IMR-90 (cell line): ENCODE data around the gene CCSER1. TPM values are rescaled to one million over a fixed set of nuclear protein-coding genes. Genes with fewer than 3 reads are reported as not detected.

ENCODE experiments used
- ATAC-seq: fragments of 200-7000 bp; cut with Tn5 transposase; 2 replicates; pipeline ENCODE4 v1.9.1; 2020; ENCODE audit warnings: low read depth, mild to moderate bottlenecking, moderate library complexity
- BruUV-seq: library from RNA; stranded (reverse); fragments of 400-500 nt; replicated peaks from 2 replicates; lab custom pipeline; 2021; lab: Mats Ljungman, UMichigan
- CTCF ChIA-PET: fragments of 300-600 bp; formaldehyde crosslinking; extraction: SDS; loops from one replicate; lab custom pipeline; 2021; ENCODE audit warnings: antibody characterized with exemption; lab: Yijun Ruan, JAX
- POLR2A ChIA-PET: fragments of 300-600 bp; sonication (Branson Sonifier 250); formaldehyde crosslinking; loops from one replicate; lab custom pipeline; 2022; ENCODE audit warnings: antibody characterized with exemption; ENCODE audit not compliant: unreplicated experiment; lab: Charles Lee
- DNase-seq: peaks from one replicate; pipeline ENCODE4 v3.0.0; 2013
- H2AFZ ChIP-seq: replicated peaks from 2 replicates; pipeline ENCODE3; 2013; ENCODE audit warnings: low read length, mild to moderate bottlenecking; ENCODE audit not compliant: poor library complexity
- H2AK5ac ChIP-seq: 2 replicates; pipeline ENCODE4 v1.6.1; 2013; ENCODE audit warnings: low read depth, low read length, inconsistent platforms
- H2AK9ac ChIP-seq: replicated peaks from 2 replicates; pipeline ENCODE3; 2013; ENCODE audit warnings: mild to moderate bottlenecking, low read depth, low read length, moderate library complexity; ENCODE audit not compliant: poor library complexity
- H2BK120ac ChIP-seq: 2 replicates; pipeline ENCODE4 v1.6.1; 2013; ENCODE audit warnings: low read depth, low read length, inconsistent platforms
- H2BK15ac ChIP-seq: 3 replicates; pipeline ENCODE4 v1.6.1; 2013; ENCODE audit warnings: low read depth, low read length, inconsistent platforms
- H2BK20ac ChIP-seq: 2 replicates; pipeline ENCODE4 v1.6.1; 2013; ENCODE audit warnings: low read depth, mild to moderate bottlenecking, inconsistent platforms, low read length, moderate library complexity
- H2BK5ac ChIP-seq: 2 replicates; pipeline ENCODE4 v1.6.1; 2013; ENCODE audit warnings: mild to moderate bottlenecking, low read depth, low read length, inconsistent platforms; ENCODE audit not compliant: poor library complexity, severe bottlenecking
- H3K14ac ChIP-seq: replicated peaks from 2 replicates; pipeline ENCODE4 v1.6.1; 2013; ENCODE audit warnings: low read depth, low read length, inconsistent platforms
- H3K18ac ChIP-seq: 2 replicates; pipeline ENCODE4 v1.6.1; 2013; ENCODE audit warnings: low read depth, low read length, control low read depth
- H3K23ac ChIP-seq: 2 replicates; pipeline ENCODE4 v1.6.1; 2013; ENCODE audit warnings: low read depth, low read length, inconsistent platforms
- H3K27ac ChIP-seq: 2 replicates; pipeline ENCODE4 v1.5.1; 2013; ENCODE audit warnings: mild to moderate bottlenecking, control low read depth, low read length; ENCODE audit not compliant: insufficient read depth
- H3K27me3 ChIP-seq: 2 replicates; pipeline ENCODE4 v1.6.1; 2013; ENCODE audit warnings: low read length; ENCODE audit not compliant: control insufficient read depth, insufficient read depth
- H3K36me3 ChIP-seq: 2 replicates; pipeline ENCODE4 v1.6.1; 2013; ENCODE audit warnings: low read length, mixed read lengths; ENCODE audit not compliant: control insufficient read depth, insufficient read depth
- H3K4ac ChIP-seq: 2 replicates; pipeline ENCODE4 v1.6.1; 2013; ENCODE audit warnings: low read depth, low read length, inconsistent platforms
- H3K4me1 ChIP-seq: 2 replicates; pipeline ENCODE4 v1.6.1; 2013; ENCODE audit warnings: low read length, mixed read lengths; ENCODE audit not compliant: control insufficient read depth, insufficient read depth
- H3K4me2 ChIP-seq: 2 replicates; pipeline ENCODE4 v1.6.1; 2013; ENCODE audit warnings: low read depth, mild to moderate bottlenecking, control low read depth, low read length, moderate library complexity
- H3K4me3 ChIP-seq: 2 replicates; pipeline ENCODE4 v1.5.1; 2013; ENCODE audit warnings: low read depth, mild to moderate bottlenecking, control low read depth, low read length, moderate library complexity; ENCODE audit not compliant: insufficient read depth
- H3K56ac ChIP-seq: 2 replicates; pipeline ENCODE4 v1.6.1; 2013; ENCODE audit warnings: low read length, inconsistent platforms; ENCODE audit not compliant: insufficient read depth; ENCODE audit errors: extremely low read depth
- H3K79me1 ChIP-seq, 2 experiments: 2 replicates each; pipeline ENCODE4 v1.6.1; 2013; ENCODE audit warnings: low read length in 2 of 2, inconsistent platforms in 1 of 2, low read depth in 1 of 2
- H3K9ac ChIP-seq: 2 replicates; pipeline ENCODE4 v1.6.1; 2013; ENCODE audit warnings: low read depth, low read length, control low read depth
- H3K9me1 ChIP-seq: 2 replicates; pipeline ENCODE4 v1.6.1; 2013; ENCODE audit warnings: low read length, inconsistent platforms; ENCODE audit not compliant: insufficient read depth
- H3K9me3 ChIP-seq: 2 replicates; pipeline ENCODE4 v1.6.1; 2013; ENCODE audit warnings: low read length; ENCODE audit not compliant: control insufficient read depth, insufficient read depth
- H4K20me1 ChIP-seq: 2 replicates; pipeline ENCODE4 v1.6.1; 2013; ENCODE audit warnings: low read length, inconsistent platforms; ENCODE audit not compliant: insufficient read depth
- H4K5ac ChIP-seq: 2 replicates; pipeline ENCODE4 v1.6.1; 2013; ENCODE audit warnings: mild to moderate bottlenecking, low read depth, low read length, control low read depth
- H4K8ac ChIP-seq, 2 experiments: 2 replicates each; pipeline ENCODE4 v1.6.1; 2013; ENCODE audit warnings: low read depth in 2 of 2, low read length in 2 of 2, control low read depth in 1 of 2, inconsistent platforms in 1 of 2
- H4K91ac ChIP-seq: 2 replicates; pipeline ENCODE4 v1.6.1; 2013; ENCODE audit warnings: low read depth, low read length, inconsistent platforms; ENCODE audit not compliant: insufficient read depth
- BHLHE40 ChIP-seq: fragments of 150-350 bp; IDR thresholded peaks from 2 replicates; pipeline ENCODE4 v1.6.1; 2016; ENCODE audit warnings: mild to moderate bottlenecking, low read depth, low read length
- CEBPB ChIP-seq: IDR thresholded peaks from 2 replicates; pipeline ENCODE4 v1.6.1; 2012; ENCODE audit warnings: low read depth, low read length, improper control_type of control experiment
- CHD1 ChIP-seq: IDR thresholded peaks from 2 replicates; pipeline ENCODE4 v1.6.1; 2012; ENCODE audit warnings: low read depth, low read length, improper control_type of control experiment
- FOS ChIP-seq: fragments of 150-350 bp; IDR thresholded peaks from 2 replicates; pipeline ENCODE4 v1.6.1; 2016; ENCODE audit warnings: low read depth, low read length
- MAFK ChIP-seq: IDR thresholded peaks from 2 replicates; pipeline ENCODE4 v1.6.1; 2012; ENCODE audit warnings: low read depth, low read length, improper control_type of control experiment
- MAZ ChIP-seq: IDR thresholded peaks from 2 replicates; pipeline ENCODE4 v1.6.1; 2012; ENCODE audit warnings: low read depth, mild to moderate bottlenecking, low read length, improper control_type of control experiment, moderate library complexity, borderline replicate concordance
- MXI1 ChIP-seq: IDR thresholded peaks from 2 replicates; pipeline ENCODE4 v1.6.1; 2012; ENCODE audit warnings: low read depth, mild to moderate bottlenecking, low read length, moderate library complexity, borderline replicate concordance
- NFE2L2 ChIP-seq: fragments of 150-350 bp; IDR thresholded peaks from 2 replicates; pipeline ENCODE4 v1.6.1; 2016; ENCODE audit warnings: low read depth, mild to moderate bottlenecking, low read length
- POLR2A ChIP-seq: IDR thresholded peaks from 2 replicates; pipeline ENCODE4 v1.6.1; 2012; ENCODE audit warnings: mild to moderate bottlenecking, low read depth, low read length
- RAD21 ChIP-seq: IDR thresholded peaks from 2 replicates; pipeline ENCODE4 v1.6.1; 2012; ENCODE audit warnings: low read length, improper control_type of control experiment
- RCOR1 ChIP-seq: IDR thresholded peaks from 2 replicates; pipeline ENCODE4 v1.6.1; 2012; ENCODE audit warnings: mild to moderate bottlenecking, low read length, improper control_type of control experiment; ENCODE audit not compliant: insufficient replicate concordance
- RFX5 ChIP-seq: IDR thresholded peaks from 2 replicates; pipeline ENCODE4 v1.8.0; 2012; ENCODE audit warnings: low read depth, mild to moderate bottlenecking, low read length, moderate library complexity
- SMC3 ChIP-seq: fragments of 150-350 bp; IDR thresholded peaks from 2 replicates; pipeline ENCODE4 v1.6.1; 2016; ENCODE audit warnings: low read depth, mild to moderate bottlenecking, antibody characterized with exemption, low read length, moderate library complexity
- WGBS, 2 experiments: methylation state at CpG; one replicate each; pipeline versions ENCODE4 v1.1.5 to v1.1.7; 2013; ENCODE audit warnings: missing lambda C conversion rate in 2 of 2; ENCODE audit not compliant: insufficient read length in 1 of 2; ENCODE audit errors: extremely low coverage in 2 of 2; 5-methylcytosine and 5-hydroxymethylcytosine counted together
- dilution Hi-C: fragments of 300-500 bp; cut with HindIII; formaldehyde crosslinking; loops from one replicate; pipeline ENCODE4 v1.14.3; 2018; ENCODE audit warnings: low sequenced_read_pairs; ENCODE audit not compliant: unreplicated experiment
- in situ Hi-C: fragments of 300-500 bp; cut with MboI; formaldehyde crosslinking; loops from 3 replicates; pipeline ENCODE4 v1.14.3; 2019; ENCODE audit warnings: low sequenced_read_pairs, inconsistent platforms, mixed read lengths
- intact Hi-C: fragments of 100-400 bp; cut with micrococcal nuclease; formaldehyde crosslinking; loops from 2 replicates; pipeline ENCODE4 v1.10.0; 2022
- polyA plus RNA-seq, 3 experiments: library from polyadenylated mRNA; depleted of rRNA; stranded (reverse); fragments of >200 nt; gene quantifications; 2 replicates each; pipeline ENCODE4 v1.2.3, GENCODE V29; 2012; ENCODE audit warnings: low replicate concordance in 1 of 3
- total RNA-seq: library from RNA; depleted of rRNA; stranded (reverse); fragments of >200 nt; gene quantifications from 2 replicates; pipeline ENCODE4 v1.2.3, GENCODE V29; 2012
- TF ChIP-seq, protein P1 (sequence below): fragments of 150-350 bp; IDR thresholded peaks from 2 replicates; pipeline ENCODE4 v1.6.1; 2017; ENCODE audit warnings: mild to moderate bottlenecking, antibody characterized with exemption, low read length, low read depth
- TF ChIP-seq, protein P2 (sequence below): conservative IDR thresholded peaks from 2 replicates; pipeline ENCODE4 v1.5.1; 2012; ENCODE audit warnings: mild to moderate bottlenecking, low read depth, low read length, improper control_type of control experiment
- TF ChIP-seq, protein P3 (sequence below): fragments of 150-350 bp; IDR thresholded peaks from 2 replicates; pipeline ENCODE4 v1.6.1; 2016; ENCODE audit warnings: low read depth, mild to moderate bottlenecking, low read length, moderate library complexity, borderline replicate concordance

The CCSER1 gene
- total and polyA plus RNA-seq, 2 of the 4 experiments (the other 2 are of a cell fraction), result not detected

DNA sequence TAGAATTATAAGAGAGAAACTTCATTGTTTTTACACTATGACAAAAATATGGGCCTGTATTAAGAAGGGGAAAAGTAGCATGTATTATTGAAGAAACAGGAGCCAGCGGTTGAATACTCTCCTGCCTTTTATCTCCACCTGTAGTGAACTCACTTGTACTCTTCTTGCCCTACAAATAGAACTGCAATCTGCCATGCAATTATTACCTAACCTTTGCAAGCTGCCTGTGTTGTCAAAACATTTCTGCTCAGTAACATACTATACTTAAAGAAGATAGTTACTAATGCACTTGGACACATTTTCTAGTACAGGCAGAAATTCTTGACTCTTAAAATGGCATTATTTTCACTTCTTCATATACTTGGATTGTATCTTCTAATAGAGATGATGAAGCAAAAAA lies 1358.2 kb downstream of the CCSER1 start:
- ChIA-PET CTCF (no interaction called here), POLR2A (no interaction called here)
- Histone ChIP-seq H2AFZ (no peak overlapping the region), H4K5ac (no peak overlapping the region), H3K18ac (no peak overlapping the region), H3K4me1 (no peaks in the 10 kb centered on the region), H4K91ac (no peak overlapping the region), H2BK15ac (no peak overlapping the region), H3K4me2 (no peak overlapping the region), H3K79me1 (no peaks in the 10 kb centered on the region), H3K4ac (no peak overlapping the region), H2AK9ac (no peak overlapping the region), H3K27me3 (no peaks in the 10 kb centered on the region), H3K9me1 (no peaks in the 10 kb centered on the region), H3K23ac (no peak overlapping the region), H3K9ac (no peak overlapping the region), H2AK5ac (no peak overlapping the region), H3K36me3 (no peaks in the 10 kb centered on the region), H2BK5ac (no peak overlapping the region), H4K8ac (no peak overlapping the region), H2BK120ac (no peak overlapping the region), H2BK20ac (no peak overlapping the region), H3K4me3 (no peak overlapping the region), H3K27ac (no peak overlapping the region), H3K9me3 (peaks cover 4% of the 10 kb centered on the region; the same call in 1 of the 2 replicates), H3K14ac (no peak overlapping the region), H3K56ac (no peak overlapping the region), H4K20me1 (no peaks in the 10 kb centered on the region)
- in situ Hi-C loops (no loop called here), intact Hi-C loops (no loop called here), dilution Hi-C loops (no loop called here)
- no peak for DNase-seq
- BruUV-seq, result no TSS peak
- ATAC-seq, result no peak
- WGBS, 2 experiments, result no CpG with 5 or more reads among the region's 1 CpG
- TF ChIP-seq, protein P1, sequence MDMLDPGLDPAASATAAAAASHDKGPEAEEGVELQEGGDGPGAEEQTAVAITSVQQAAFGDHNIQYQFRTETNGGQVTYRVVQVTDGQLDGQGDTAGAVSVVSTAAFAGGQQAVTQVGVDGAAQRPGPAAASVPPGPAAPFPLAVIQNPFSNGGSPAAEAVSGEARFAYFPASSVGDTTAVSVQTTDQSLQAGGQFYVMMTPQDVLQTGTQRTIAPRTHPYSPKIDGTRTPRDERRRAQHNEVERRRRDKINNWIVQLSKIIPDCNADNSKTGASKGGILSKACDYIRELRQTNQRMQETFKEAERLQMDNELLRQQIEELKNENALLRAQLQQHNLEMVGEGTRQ, result no peak
- TF ChIP-seq RAD21 (no peak), CEBPB (no peak), POLR2A (no peak), MAZ (no peak), RFX5 (no peak), CHD1 (no peak), NFE2L2 (no peak), RCOR1 (no peak), MAFK (no peak), FOS (no peak), SMC3 (no peak), BHLHE40 (no peak), MXI1 (no peak)
- TF ChIP-seq, protein P2, sequence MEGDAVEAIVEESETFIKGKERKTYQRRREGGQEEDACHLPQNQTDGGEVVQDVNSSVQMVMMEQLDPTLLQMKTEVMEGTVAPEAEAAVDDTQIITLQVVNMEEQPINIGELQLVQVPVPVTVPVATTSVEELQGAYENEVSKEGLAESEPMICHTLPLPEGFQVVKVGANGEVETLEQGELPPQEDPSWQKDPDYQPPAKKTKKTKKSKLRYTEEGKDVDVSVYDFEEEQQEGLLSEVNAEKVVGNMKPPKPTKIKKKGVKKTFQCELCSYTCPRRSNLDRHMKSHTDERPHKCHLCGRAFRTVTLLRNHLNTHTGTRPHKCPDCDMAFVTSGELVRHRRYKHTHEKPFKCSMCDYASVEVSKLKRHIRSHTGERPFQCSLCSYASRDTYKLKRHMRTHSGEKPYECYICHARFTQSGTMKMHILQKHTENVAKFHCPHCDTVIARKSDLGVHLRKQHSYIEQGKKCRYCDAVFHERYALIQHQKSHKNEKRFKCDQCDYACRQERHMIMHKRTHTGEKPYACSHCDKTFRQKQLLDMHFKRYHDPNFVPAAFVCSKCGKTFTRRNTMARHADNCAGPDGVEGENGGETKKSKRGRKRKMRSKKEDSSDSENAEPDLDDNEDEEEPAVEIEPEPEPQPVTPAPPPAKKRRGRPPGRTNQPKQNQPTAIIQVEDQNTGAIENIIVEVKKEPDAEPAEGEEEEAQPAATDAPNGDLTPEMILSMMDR, result no peak
- TF ChIP-seq, protein P3, sequence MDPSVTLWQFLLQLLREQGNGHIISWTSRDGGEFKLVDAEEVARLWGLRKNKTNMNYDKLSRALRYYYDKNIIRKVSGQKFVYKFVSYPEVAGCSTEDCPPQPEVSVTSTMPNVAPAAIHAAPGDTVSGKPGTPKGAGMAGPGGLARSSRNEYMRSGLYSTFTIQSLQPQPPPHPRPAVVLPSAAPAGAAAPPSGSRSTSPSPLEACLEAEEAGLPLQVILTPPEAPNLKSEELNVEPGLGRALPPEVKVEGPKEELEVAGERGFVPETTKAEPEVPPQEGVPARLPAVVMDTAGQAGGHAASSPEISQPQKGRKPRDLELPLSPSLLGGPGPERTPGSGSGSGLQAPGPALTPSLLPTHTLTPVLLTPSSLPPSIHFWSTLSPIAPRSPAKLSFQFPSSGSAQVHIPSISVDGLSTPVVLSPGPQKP, result no peak
